ENCODE data around the gene NPW.

Gene NPW

DNA sequence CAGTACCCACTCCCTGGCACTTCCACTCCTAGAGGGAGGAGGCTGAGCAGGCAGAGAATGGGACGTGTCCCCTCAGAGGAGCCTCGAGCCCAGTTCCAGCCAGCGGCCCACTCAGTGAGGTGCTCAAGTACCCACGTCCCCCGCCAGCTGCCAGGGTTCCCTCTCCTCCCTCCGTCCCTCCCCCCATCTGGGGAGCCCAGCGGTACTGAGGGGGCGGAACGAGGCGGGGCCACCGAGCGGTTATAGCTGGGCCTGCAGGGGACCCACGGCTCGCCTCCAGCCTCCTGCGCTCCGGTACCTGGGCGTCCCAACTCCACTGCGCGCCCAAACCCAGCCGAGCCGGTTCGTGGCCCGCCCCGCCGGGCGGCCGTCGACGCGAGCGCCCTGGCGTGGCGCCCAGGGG lies at the start of gene NPW:
TSS of gene NPW (plus strand) at position 268 of the 403 bp plus-strand sequence.
- intact Hi-C loops (cut with DNase I; ENCODE audit: low total_unique reads): no loop called here
- no peak for DNase-seq
- Histone ChIP-seq H3K36me3 (no peaks in the 10 kb centered on the region), H3K27ac (no peak within 1 kb of the TSS), H3K4me3 (no peak within 1 kb of the TSS), H3K4me1 (peaks cover 0 to 29% (median 27%) of the 10 kb centered on the region in 4 donors), H3K27me3 (peaks cover 0 to 48% of the 10 kb centered on the region in 2 donors), H3K9me3 (no peaks in the 10 kb centered on the region)
- TF ChIP-seq, protein P1, sequence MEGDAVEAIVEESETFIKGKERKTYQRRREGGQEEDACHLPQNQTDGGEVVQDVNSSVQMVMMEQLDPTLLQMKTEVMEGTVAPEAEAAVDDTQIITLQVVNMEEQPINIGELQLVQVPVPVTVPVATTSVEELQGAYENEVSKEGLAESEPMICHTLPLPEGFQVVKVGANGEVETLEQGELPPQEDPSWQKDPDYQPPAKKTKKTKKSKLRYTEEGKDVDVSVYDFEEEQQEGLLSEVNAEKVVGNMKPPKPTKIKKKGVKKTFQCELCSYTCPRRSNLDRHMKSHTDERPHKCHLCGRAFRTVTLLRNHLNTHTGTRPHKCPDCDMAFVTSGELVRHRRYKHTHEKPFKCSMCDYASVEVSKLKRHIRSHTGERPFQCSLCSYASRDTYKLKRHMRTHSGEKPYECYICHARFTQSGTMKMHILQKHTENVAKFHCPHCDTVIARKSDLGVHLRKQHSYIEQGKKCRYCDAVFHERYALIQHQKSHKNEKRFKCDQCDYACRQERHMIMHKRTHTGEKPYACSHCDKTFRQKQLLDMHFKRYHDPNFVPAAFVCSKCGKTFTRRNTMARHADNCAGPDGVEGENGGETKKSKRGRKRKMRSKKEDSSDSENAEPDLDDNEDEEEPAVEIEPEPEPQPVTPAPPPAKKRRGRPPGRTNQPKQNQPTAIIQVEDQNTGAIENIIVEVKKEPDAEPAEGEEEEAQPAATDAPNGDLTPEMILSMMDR (IDR thresholded peaks at IDR 0.05): no peak

DNA sequence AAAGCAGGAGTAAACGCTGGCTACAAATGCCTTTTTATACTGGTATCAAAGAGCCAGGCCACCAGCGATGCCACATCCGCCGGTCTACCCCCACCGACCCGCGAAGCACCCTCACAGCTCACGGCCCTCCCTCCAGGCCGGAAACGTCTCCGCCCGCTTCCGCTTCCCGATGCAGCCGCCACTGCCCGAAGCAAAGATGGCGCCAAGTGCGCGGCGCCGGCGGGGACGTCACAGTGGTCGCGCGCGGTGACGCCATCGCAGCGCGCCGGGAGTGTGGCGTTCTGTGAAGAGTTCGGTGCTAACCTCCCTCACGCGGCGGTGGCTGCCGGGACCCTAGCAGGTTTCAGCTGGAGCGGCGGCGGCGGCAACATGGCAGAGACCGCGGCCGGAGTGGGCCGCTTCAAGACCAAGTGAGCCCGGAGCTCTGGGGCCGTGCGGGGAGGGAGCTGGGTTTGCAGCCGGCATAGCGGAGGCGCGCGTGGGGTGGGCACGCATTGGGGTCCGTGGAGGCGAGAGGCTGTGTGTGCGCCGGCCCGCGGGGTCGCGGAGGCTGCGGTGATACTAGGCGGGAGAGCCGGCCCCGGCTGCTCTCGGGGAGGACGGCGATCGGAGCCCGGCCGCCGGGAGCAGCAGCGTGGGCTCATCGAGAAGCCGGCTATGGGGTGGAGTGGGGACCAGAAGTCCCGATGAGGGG lies 47.6 kb upstream of the NPW start, which contains the start of gene TBL3:
TSS of gene TBL3 (plus strand) at position 258 of the 694 bp plus-strand sequence. CDS start at position 370, 112 bp downstream.
- H3K4me3 ChIP-seq: peak within 1 kb of the TSS; percentile 79 to 99
- TF ChIP-seq, protein P1 (IDR thresholded peaks at IDR 0.05): no peak
- intact Hi-C loops (cut with DNase I; ENCODE audit: low total_unique reads): loop anchor here (5.0 kb wide), 1 partner anchor 360 kb away; the partner anchor contains the start of genes CRAMP1 and IFT140
- peaks cover 31 to 32% (median 31%) of the 10 kb centered on the region in 3 donors for H3K36me3 ChIP-seq
- H3K4me1 ChIP-seq: peaks cover 0 to 32% (median 21%) of the 10 kb centered on the region in 4 donors
- no peaks in the 10 kb centered on the region for H3K9me3 ChIP-seq
- peak; percentile 91 to 96 for DNase-seq
- peaks cover 0 to 36% of the 10 kb centered on the region in 2 donors for H3K27me3 ChIP-seq
- H3K27ac ChIP-seq: peak within 1 kb of the TSS; percentile 80 to 94

DNA sequence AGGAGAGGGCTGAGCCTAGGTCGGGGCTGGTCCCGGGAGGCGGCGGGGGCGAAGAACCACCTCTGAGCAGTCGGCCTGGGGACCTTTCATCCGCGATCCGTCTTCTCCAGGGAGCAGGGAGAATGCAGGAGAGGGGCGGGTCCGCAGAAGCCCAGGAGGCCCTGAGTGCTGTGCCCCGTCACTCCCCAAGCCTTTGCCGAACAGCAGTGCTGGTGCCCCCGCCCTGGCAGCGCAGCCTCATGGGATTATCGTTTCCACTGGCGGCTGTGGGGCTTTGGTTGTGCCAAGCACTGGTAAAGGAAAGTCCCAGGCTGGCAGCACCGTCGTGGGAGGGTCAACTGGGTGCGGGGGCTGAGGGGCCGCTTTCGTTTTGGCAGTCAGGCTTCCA lies 47.1 kb upstream of the NPW start:
- Histone ChIP-seq H3K36me3 (peaks cover 37 to 38% (median 37%) of the 10 kb centered on the region in 3 donors), H3K27ac (peak overlapping the region; percentile 80 to 94), H3K27me3 (peaks cover 0 to 41% of the 10 kb centered on the region in 2 donors), H3K4me3 (peak overlapping the region; percentile 79 to 99), H3K9me3 (no peaks in the 10 kb centered on the region), H3K4me1 (peaks cover 0 to 32% (median 21%) of the 10 kb centered on the region in 4 donors)
- intact Hi-C loops (cut with DNase I; ENCODE audit: low total_unique reads): loop anchor here (5.0 kb wide), 1 partner anchor 360 kb away; the partner anchor contains the start of genes CRAMP1 and IFT140
- no peak for DNase-seq
- TF ChIP-seq, protein P1 (IDR thresholded peaks at IDR 0.05): no peak

DNA sequence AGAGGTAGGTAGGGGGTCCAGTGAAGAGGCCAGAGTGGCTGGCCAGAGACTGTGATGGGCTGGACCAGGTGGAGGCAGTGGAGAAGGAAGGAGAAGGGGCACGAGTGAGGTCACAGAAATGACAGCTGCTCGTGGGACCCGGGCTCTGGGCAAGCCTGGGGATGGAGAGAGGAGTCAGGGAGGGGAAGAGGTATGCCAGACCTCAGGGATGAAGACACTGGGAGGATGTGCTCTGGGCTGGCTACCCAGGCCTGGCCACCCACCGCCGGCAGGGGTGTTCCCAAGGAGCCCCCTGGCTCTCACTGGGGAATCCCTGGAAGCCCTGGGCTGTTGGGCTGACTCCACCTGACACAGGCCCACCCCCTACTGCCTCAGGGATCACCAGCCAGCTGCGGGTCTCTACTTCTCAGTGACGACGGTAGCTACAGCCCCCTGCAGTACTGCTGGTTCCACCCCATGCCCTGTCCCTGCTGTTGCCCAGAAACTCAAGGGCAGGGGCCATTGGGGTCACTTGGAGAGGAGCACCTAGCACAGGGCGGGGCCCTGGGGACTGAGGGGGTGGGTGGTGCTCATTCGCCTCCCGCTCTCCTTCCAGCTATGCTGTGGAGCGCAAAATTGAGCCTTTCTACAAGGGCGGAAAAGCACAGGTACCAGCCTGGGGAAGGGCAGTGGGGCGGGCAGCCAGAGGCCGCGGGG lies 46.0 kb upstream of the NPW start:
- H3K36me3 ChIP-seq: peaks cover 48 to 49% (median 48%) of the 10 kb centered on the region in 3 donors
- H3K27ac ChIP-seq: no peak overlapping the region
- TF ChIP-seq, protein P1 (IDR thresholded peaks at IDR 0.05): no peak
- intact Hi-C loops (cut with DNase I; ENCODE audit: low total_unique reads): loop anchor here (5.0 kb wide), 1 partner anchor 361 kb away; the partner anchor contains the start of genes CRAMP1 and IFT140
- no peak for DNase-seq
- no peaks in the 10 kb centered on the region for H3K9me3 ChIP-seq
- peaks cover 0 to 52% of the 10 kb centered on the region in 2 donors for H3K27me3 ChIP-seq
- no peak overlapping the region for H3K4me3 ChIP-seq
- H3K4me1 ChIP-seq: peaks cover 0 to 33% (median 21%) of the 10 kb centered on the region in 4 donors

DNA sequence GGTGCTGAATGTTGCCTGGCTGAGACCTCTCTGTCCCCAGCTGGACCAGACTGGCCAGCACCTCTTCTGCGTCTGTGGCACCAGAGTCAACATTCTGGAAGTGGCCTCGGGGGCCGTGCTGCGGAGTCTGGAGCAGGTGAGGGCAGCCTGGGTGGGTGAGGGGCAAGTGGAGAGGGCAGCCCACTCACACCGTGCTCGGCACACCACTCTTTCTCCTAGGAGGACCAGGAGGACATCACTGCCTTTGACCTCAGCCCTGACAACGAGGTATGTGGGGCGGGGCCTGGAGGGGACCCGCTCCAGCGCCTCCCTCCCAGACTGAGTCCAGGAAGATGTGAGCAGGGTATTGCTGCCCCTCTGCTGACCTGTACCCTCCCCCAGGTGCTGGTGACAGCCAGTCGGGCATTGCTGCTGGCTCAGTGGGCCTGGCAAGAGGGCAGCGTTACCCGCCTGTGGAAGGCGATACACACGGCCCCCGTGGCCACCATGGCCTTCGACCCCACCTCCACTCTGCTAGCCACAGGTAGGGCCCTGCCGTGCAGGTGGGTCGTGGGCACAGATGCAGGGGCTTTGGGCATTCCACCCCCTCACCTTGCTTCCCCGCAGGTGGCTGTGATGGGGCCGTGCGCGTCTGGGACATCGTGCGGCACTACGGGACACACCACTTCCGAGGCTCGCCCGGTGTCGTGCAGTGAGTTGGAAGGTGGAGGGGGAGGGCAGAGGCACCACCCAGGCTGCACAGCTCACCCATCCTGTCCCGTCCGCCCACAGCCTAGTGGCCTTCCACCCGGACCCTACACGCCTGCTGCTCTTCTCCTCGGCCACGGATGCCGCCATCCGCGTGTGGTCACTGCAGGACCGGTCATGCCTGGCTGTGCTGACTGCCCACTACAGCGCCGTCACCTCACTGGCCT lies 45.2 kb upstream of the NPW start:
- no peak for DNase-seq
- intact Hi-C loops (cut with DNase I; ENCODE audit: low total_unique reads): loop anchor here (5.0 kb wide), 1 partner anchor 362 kb away; the partner anchor contains the start of genes CRAMP1 and IFT140
- H3K27me3 ChIP-seq: peaks cover 0 to 60% of the 10 kb centered on the region in 2 donors
- no peak overlapping the region for H3K27ac ChIP-seq
- H3K4me1 ChIP-seq: peaks cover 0 to 41% (median 26%) of the 10 kb centered on the region in 4 donors
- H3K36me3 ChIP-seq: peaks cover 50 to 55% (median 52%) of the 10 kb centered on the region in 3 donors
- TF ChIP-seq, protein P1 (IDR thresholded peaks at IDR 0.05): no peak
- no peak overlapping the region for H3K4me3 ChIP-seq
- H3K9me3 ChIP-seq: no peaks in the 10 kb centered on the region
